Non-pigmented ciliary epithelial cell (primary cell): ENCODE results near the gene ERH.
"Not testable (repeated sequence)": the region's sequence is repeated elsewhere in the genome, so short reads cannot be mapped to it uniquely, and the experiment has no call there.

Experiments
- DNase-seq: peaks from one replicate; pipeline ENCODE4 v3.0.0-alpha.2; 2010; ENCODE audit warnings: low read depth

ERH gene

DNA sequence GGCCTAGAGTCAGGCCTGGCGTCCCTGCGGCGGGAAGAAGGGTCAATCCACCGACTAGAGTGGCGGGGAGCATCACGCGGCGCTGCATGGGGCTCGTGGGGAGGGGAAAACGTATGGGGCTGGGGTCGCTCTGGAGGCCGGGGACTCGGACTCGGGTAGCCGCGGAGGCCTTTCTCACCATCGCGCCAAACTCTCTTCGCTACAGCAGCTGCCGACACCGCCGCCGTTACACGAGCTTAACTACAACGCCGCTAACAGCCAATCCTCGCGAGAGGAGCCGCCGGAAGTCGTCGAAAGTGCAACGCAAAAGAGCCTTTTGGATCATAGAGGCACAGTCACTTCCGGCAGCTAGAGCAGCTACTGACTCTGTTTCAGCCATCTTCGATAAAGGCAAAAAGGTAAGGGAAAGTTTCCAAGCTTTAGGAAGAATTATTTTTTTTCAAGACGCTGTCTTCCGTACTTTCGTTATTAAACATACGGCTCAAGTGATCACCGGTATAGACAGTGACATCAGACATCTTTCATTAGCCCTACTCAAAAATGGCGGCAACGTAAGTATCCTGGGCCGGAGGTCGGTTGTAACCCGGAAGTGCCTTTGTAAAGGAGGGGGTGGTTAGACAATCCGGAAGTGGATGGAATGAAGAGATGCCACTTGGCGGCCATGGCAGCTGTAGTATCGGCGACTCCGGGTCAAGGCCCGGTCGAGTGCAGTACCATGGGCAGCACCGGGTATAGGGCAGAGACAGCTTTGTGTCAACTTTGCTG lies at the start of gene ERH, which contains the start of gene SLC39A9:
Gene ERH (minus strand): TSS at position 247 of the 765 bp plus-strand sequence. CDS start 66 bp downstream, at position 181.
Gene SLC39A9 (plus strand): TSS at position 640 of the 765 bp plus-strand sequence. CDS start 678 bp downstream, outside the sequence.
- DNase-seq = peak; percentile 87

DNA sequence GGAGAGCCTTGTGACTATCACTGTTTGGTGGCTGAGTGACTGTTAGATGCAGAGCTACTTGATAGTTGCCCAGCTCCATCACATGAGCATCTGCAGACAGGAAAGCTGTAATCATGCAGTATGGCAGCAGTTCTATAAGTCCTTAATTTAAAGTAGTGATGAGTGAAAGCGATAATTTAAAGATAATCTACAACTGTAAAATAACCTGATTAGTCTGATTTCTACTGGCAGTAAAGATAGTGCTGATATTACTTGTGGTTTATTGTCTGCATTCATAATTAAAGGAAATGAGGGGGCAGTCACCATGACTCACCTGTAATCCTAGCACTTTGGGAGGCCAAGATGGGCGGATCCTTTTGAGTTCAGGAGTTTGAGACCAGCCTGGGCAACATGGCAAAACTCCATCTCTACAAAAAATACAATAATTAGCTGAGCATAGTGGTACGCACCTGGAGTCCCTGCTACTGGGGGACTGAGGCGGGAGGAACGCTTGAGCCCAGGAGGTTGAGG lies 45.3 kb upstream of the ERH start:
- DNase-seq = no peak

DNA sequence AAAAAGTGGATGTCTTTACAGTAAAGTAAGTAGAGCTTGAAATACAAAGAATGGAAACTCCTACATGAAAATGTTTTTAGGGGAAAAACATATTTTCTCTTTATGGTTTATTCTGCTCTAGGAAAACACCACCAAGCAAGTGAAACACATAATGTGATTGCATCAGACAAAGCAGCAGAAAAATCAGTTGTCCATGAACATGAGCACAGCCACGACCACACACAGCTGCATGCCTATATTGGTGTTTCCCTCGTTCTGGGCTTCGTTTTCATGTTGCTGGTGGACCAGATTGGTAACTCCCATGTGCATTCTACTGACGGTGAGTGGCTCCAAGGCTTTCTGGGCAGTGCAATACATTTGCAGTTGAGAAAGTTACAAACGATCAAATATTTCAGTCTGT lies 43.8 kb upstream of the ERH start:
- no peak for DNase-seq

DNA sequence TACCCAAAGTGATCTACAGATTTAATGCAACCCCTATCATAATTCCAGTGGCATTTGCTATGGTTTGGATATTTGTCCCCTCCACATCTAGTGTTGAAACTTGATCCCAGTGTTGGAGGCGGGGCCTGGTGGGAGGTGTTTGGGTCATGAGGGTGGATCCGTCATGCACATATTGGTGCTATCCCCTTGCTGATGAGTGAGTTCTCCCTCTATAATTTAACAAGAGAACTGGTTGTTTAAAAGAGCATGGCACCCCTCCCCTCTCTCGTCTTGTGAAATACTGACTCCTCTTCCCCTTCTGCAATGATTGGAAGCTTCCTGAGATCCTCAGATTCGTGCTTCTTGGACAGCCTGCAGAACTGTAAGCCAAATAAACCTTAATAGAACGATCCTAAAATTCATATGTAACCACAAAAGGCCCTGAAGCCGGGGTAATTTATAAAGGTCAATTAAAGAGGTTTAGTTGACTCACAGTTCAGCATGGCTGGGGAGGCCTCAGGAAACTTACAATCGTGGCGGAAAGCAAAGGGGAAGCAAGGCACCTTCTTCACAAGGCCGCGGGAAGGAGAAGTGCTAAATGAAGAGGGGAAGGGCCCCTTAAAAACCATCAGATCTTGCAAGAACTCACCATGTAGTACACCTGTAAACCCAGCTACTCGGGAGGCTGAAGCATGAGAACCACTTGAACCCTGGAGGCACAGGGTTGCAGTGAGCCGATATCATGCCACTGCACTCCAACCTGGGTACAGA lies 41.6 kb upstream of the ERH start:
- DNase-seq = no peak

DNA sequence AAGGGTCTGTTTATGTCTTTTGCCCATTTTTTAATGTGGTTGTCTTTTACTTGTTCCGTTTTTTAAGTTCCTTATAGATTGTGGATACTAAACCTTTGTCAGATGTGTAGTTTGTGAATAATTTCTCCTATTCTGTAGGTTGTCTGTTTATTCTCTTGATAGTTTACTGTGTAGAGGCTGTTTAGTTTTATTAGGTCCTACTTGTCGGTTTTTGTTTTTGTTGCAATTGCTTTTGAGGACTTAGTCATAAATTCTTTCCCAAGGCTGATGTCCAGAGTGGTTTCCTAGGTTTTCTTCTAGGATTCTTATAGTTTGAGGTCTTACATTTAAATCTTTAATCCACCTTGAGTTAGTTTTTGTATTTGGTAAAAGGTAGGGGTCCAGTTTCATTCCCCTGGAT lies 34.3 kb upstream of the ERH start:
- no peak for DNase-seq

DNA sequence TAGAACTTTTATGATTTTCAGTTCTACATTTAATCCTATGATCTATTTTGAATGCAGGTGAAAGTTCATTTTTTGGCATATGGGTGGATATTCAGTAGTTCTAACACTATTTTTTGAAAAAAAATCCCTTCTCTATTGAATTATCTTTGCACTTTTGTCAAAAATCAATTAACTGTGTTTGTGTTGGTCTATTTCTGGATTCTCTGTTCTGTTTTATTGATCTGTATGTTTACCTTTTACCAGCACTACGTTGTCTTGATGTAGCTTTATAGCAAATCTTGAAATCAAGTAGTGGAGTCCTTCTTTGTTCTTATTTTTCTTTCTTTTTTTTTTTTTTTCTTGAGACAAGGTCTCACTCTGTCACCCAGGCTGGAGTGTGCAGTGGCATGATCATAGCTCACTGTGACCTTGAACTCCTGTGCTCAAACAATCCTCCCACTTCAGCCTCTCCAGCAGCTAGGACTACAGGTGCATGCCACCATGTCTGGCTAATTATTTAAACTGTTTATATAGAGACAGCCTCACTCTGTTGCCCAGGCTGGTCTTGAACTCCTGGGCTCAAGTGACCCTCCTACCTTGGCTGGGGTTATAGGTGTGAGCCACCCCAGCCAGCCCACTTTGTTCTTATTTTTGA lies 32.3 kb upstream of the ERH start:
- DNase-seq = no peak

DNA sequence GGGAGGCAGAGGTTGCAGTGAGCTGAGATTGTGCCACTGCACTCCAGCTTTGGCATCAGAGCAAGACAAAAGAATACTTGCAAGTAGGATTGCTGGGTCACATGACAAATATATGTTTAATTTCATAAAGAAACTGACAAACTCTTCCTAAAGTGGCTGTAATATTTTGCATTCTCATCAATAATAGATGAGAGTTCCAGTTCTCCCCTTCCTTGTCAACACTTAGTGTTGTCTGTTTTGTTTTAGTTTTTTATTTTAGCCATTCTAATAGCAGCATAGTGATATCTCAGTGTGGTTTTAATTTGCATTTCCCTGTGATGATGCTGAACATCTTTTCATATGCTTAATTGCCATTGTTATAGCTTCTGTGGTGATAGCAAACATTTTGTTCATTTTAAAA lies 31.5 kb upstream of the ERH start:
- DNase-seq = no peak

DNA sequence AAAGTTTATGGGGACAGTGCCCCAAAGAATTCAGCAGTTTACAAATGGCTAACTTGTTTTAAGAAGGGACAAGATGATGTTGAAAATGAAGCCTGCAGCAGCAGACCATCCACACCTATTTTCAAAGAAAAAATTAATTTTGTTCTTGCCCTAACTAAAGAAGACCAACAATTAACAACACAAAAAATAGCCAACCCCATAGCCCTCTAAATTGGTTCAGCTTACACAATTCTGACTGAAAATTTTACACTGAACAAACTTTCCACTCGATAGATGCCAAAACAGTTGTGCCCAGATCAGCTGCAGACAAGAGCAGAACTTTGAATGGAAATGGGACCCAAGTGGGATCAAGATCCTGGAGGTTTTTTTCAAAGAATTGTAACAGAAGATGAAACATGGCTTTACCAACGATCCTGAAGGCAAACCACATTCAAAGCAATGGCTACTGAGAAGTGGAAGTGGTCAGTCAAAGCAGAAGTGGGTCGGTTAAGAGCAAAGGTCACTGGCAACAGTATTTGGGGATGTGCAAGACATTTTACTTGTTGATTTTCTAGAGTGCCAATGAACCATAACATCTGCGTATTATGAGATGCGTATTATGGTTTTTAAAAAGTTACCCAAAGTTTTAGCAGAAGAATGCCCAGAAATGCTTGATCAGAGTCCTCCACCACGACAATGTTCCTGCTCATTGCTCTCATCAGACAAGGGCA lies 30.3 kb upstream of the ERH start:
- no peak for DNase-seq

DNA sequence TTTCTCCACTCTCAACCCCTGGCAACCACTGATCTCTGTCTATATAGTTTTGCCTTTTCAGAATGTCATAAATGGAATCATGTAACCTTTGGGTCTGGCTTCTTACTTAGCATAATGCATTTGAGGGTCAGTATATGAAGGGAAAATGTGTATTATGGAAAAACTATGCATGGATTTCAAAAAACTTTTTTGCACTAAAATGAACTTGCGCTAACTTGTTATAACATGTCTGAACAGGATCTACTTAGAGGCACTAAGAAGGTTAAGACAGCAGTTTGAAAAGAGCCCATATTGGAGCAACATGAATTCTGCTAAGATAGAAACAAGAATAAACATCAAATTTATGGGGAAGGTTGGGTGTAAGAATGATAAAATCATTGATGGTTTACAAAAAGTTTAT lies 29.5 kb upstream of the ERH start:
- DNase-seq = no peak

DNA sequence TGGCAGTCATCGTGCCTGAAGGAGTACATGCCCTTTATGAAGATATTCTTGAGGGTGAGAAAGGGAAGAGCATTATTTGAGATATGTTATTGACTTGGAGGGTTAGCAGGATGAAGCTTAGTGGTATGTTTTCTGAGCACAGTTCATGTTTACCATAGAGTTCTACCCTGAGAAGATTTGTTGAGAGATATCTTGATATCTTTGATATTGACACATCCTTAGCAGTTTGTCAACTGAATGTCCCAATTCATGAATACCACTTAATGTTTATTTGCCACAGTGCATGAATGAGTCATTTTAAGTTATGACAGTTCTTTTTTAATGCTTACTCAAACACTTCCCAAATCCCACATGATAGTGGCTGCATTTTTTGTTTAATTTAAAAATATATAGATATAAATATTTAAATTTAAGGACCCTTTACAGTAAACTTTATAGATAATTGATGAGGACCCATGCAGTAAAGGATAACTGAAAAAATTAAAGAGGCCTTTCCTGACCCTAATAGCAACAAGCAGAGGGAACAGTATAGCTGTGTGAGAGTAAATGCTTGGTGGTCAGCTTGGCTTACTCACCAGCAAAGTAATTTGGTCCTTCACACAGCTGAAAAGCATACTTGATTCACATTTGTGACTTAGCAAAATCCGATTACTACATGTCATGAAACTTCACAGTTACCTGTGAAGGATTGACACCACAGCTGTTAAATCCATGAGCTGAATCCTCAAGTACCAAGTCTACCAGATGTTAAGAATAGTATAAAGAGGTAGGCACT lies 26.2 kb upstream of the ERH start:
- DNase-seq = peak; percentile 10

DNA sequence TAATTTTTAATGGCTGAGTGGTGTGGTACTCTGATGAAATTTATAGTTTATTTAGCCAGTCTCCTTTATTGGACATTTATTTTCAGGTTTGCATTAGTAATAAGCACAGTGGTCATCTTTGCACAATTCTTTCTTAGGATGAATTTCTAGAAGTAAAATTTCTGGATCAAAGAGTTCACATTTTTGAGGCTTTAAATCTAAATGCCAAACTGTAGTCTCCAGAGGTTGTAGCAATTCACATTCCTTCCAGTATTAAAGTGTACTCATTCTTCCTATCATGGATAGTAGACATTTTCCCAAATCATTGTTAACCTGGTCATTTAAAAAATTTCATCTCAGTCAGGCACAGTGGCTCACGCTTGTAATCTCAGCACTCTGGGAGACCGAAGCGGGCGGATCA lies 25.2 kb upstream of the ERH start:
- no peak for DNase-seq

DNA sequence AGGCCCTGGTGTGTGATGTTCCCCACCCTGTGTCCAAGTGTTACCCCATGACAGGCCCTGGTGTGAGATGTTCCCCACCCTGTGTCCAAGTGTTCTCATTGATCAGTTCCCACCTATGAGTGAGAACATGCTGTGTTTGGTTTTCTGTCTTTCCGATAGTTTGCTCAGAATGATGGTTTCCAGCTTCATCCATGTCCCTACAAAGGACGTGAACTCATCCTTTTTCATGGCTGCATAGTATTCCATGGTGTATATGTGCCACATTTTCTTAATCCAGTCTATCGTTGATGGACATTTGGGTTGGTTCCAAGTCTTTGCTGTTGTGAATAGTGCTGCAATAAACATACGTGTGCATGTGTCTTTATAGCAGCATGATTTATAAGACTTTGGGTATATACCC lies 18.0 kb upstream of the ERH start:
- not testable (repeated sequence) for DNase-seq

DNA sequence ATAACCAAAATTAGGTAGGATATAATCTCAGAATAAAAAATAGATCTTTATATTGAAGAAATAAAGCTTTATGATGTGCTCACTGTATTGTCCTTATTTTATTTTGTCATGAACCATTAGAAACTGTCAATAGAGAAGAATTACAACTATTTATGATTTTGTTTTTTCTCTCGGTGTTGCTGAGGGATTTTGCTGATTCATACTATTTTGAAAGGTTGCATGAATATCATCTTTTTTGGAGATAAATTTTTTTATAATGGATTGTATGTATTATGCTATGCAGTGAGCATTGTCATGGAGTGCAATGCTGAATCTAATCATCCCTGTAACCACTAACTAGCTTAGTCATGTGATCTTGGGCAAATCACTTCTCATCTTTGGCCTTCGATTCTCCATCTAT lies 15.4 kb upstream of the ERH start:
- no peak for DNase-seq

DNA sequence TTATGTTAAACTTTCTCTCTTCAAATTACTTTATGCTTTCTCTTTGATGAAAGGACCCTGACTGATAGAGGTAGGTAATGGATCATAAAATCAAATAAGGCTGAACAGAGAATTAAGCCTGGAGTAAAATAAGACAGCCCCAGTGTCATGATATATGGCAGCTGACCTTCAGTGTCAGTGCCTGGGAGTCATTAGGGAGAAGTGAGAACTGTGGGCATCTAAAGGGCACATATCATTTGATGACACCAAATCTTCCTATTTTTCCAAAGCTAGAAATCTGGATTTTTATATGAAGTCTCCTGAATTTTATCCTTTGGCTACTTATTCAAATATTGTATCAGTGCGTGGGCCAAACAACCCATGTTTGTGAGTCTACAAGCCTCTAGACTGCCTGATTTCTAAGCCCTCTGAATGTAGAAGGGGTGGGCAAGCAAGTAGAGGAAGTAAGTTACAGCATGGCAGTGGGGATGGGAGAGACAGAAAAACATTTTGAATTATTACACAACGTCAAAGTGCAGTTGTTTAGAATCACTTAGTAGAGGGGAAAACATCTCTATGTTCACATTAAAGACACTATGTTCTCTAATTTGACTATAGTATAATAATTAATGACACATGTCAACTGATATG lies 10.3 kb upstream of the ERH start:
- DNase-seq = no peak

DNA sequence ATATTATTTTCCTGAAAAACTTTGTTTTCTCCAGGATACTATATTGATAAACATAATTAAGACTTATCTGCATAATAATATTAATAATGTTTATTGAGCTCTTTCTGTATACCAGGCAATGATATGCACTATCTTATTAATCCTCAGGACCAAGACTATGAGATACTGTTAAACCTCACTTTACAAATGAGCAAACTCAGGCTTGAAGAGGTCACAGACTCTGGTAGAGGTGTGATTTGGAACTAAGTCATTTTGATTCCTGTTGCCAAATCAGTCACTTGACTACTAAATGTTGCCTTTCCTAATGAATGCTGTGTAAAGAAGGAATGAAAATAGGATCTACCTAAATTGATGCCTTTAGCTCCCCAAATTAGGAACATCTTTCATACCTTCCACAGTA lies 7.7 kb upstream of the ERH start:
- no peak for DNase-seq

DNA sequence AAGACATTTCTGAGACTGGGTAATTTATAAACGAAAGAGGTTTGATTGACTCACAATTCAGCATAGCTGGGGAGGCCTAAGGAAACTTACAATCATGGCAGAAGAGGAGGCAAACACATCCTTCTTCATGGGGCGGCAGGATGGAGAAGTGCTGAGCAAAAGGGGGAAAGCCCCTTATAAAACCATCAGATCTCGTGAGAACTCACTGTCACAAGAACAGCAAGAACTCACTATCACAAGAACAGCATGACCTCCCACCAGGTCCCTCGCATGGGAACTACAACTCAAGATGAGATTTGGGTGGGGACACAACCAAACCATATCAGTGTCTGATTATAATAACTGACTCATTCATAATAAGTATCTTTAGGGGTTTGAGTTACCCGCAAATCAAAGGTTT lies 6.8 kb upstream of the ERH start:
- DNase-seq = no peak

DNA sequence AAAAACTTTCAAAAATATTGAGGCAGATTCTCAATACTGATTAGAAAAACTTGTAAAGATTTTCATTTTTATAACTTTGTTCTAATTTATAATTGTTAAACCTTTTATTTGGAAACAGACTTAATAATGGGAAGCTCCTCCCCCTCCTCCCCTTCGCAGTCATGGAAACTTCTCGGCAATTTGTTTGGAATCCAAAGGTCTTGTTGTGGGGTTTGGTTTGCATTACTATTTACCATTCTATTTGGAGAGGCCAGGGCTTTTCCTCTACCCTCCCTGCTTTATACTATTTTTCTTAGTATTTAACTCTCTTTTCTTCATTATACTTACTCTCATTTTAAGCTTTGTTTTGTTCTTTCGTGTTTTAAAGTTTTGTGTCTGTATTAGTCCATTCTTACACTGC lies 6.4 kb upstream of the ERH start:
- DNase-seq = no peak

DNA sequence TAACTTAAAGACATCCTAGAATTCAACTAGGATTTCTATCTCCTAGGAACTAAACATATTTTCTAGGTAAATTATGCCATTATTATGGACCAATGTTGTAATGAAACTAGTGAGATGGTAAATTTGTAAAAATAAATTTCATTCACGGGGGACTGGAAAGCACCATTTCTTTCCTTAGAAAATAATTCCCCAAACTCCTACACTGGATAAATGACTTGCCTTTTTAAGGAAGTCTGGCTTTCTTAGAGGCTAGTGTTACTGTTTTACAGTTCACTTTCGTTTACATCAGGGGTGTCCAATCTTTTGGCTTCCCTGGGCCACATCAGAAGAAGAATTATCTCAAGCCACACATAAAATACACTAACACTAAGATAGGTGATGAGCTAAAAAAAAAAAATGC lies 3.7 kb upstream of the ERH start:
- no peak for DNase-seq

DNA sequence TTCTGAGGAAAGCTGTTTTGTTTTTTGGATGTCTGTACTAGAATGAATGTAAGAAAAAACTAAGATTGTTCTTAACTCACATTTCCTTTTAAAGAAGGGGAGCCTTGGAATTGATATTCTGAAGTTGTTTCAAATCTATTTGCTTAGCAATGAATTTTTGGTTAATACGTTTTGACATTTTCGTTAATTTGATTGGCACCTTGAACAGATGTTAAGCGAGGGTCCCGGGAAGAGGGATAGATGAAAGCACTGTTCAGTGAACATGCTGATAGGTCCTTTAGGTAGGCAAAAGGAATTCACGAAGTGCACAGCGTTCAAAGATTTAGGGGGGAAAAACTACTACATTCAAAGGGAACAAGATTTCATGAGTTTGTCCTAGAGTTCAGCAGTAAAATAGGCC lies 2.1 kb upstream of the ERH start:
- no peak for DNase-seq

DNA sequence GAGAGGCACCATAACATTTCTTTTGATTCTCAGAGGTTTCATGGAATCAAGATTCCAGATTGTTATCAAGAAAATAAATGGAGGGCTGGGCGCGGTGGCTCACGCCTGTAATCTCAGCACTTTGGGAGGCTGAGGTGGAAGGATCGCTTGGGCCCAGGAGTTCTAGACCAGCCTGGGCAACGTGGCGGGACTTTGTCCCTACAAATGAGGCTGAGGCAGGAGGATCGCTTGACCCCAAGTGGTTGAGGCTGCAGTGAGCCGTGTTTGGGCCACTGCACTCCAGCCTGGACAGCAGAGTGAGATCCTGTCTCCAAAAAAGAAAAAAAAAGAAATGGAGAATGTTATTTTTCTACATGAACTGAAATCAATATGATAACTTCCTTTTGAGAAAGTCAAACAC lies 1.7 kb upstream of the ERH start:
- no peak for DNase-seq

DNA sequence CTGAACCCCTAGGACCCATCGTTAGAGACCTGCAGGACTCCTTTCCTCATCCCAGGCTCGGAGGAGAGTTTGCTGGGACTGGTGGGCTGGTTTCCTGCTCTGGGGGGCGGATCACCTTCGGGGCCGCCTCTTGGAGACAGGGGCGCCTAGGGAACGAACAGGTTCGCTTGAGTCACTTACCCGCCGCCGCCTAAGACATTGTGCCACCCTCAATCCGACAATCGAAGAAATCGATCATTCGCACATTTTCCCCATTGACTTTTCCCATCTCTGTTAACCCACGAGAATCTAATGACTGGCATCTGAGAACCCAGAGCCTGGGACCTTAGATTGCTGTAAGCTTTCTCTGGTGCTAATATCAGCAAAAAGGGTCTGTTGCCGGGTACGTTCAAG lies 715 bp upstream of the ERH start:
- DNase-seq = no peak
